Retina (tissue), 1 donor: ENCODE measurements around the gene ITGAE.
"Not testable (repeated sequence)": the region's sequence is repeated elsewhere in the genome, so short reads cannot be mapped to it uniquely, and the experiment has no call there.

ENCODE experiments used
- DNase-seq: peaks from one replicate; pipeline ENCODE4 v3.0.0-alpha.2; 2016

The ITGAE gene

GRCh38 chr17:3724378-3725077 is 76.5 kb downstream of the ITGAE start:
- no peak for DNase-seq

- peak; percentile 97 for DNase-seq
Observed at GRCh38 chr17:3723556-3724377, 77.2 kb downstream of the ITGAE start, which contains the start of gene HASPIN. HASPIN (plus strand) TSS chr17:3723903; CDS start chr17:3723936, 33 bp downstream.

GRCh38 chr17:3723188-3723555 is 77.8 kb downstream of the ITGAE start:
- no peak for DNase-seq

- no peak for DNase-seq
Observed at GRCh38 chr17:3722716-3723115, 78.3 kb downstream of the ITGAE start.

GRCh38 chr17:3719265-3719664 is 81.7 kb downstream of the ITGAE start:
- DNase-seq: no peak

GRCh38 chr17:3718201-3718600 is 82.8 kb downstream of the ITGAE start:
- DNase-seq: no peak

GRCh38 chr17:3715296-3715695 is 85.7 kb downstream of the ITGAE start:
- DNase-seq: no peak

- DNase-seq: no peak
Observed at GRCh38 chr17:3712811-3713463, 88.1 kb downstream of the ITGAE start.

- DNase-seq: no peak
Observed at GRCh38 chr17:3710951-3711383, 90.0 kb downstream of the ITGAE start.

- DNase-seq: no peak
Observed at GRCh38 chr17:3708366-3708765, 92.6 kb downstream of the ITGAE start.

GRCh38 chr17:3705718-3705984 is 95.3 kb downstream of the ITGAE start:
- not testable (repeated sequence) for DNase-seq

GRCh38 chr17:3704931-3705717 is 95.9 kb downstream of the ITGAE start:
- DNase-seq: no peak

GRCh38 chr17:3702041-3702539 is 98.9 kb downstream of the ITGAE start:
- DNase-seq: not testable (repeated sequence)

GRCh38 chr17:3699951-3700350 is 101.0 kb downstream of the ITGAE start:
- no peak for DNase-seq

GRCh38 chr17:3698139-3698538 is 102.8 kb downstream of the ITGAE start:
- DNase-seq: no peak

- no peak for DNase-seq
Observed at GRCh38 chr17:3697103-3697476, 103.9 kb downstream of the ITGAE start.

GRCh38 chr17:3695723-3696411 is 105.1 kb downstream of the ITGAE start, which contains the start of gene P2RX5:
P2RX5 (minus strand) TSS chr17:3696155; CDS start chr17:3696005, 150 bp downstream.
- DNase-seq: peak; percentile 52

GRCh38 chr17:3695129-3695722 is 105.8 kb downstream of the ITGAE start:
- DNase-seq: peak; percentile 50

GRCh38 chr17:3693829-3694231 is 107.2 kb downstream of the ITGAE start:
- DNase-seq: no peak

- no peak for DNase-seq
Observed at GRCh38 chr17:3693141-3693540, 107.8 kb downstream of the ITGAE start.

GRCh38 chr17:3692346-3692745 is 108.6 kb downstream of the ITGAE start:
- DNase-seq: no peak

- no peak for DNase-seq
Observed at GRCh38 chr17:3691617-3692067, 109.3 kb downstream of the ITGAE start.
